ENCODE measurements around the gene HS2ST1.
"Not testable (repeated sequence)": the region's sequence is repeated elsewhere in the genome, so short reads cannot be mapped to it uniquely, and the experiment has no call there.

HS2ST1 gene

GRCh38 chr1:86965827-86966182 lies 51.4 kb downstream of the HS2ST1 start:
- H3K4me1 Mint-ChIP-seq, result no peaks in the 10 kb centered on the region
- no peak overlapping the region for H3K4me3 Mint-ChIP-seq
- no peak overlapping the region for H3K27ac Mint-ChIP-seq
- CTCF ChIA-PET, result interaction anchor here (0.9 to 2.5 kb wide), 3 partner anchors 9 to 132 kb away, joined by 3 to 8 read pairs (median 3); no protein-coding TSS in a partner anchor
- H3K36me3 Mint-ChIP-seq, result no peaks in the 10 kb centered on the region
- no peak for DNase-seq
- H3K27me3 Mint-ChIP-seq, result no peaks in the 10 kb centered on the region
- H3K9me3 Mint-ChIP-seq, result no peaks in the 10 kb centered on the region

DNA sequence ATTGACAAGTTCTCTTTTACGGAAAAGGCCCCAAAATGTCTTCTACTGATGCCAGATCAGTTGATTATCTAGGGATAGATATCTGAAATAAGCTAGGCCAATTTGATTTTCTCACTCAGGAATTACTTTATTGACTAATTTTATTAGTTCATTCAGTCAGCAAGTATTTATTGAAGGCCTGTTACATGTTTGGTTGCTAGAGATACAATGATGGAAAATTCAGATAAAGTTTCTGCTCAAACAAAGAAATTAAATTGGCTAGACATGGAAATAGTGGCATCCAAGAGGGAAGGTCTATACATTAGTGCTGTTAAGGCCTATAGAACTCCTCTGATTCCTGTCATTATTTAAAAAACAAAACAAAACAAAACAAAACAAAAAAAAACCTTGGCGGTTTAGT lies 56.5 kb downstream of the HS2ST1 start:
- Mint-ChIP-seq H3K27me3 (no peaks in the 10 kb centered on the region), H3K4me1 (no peaks in the 10 kb centered on the region), H3K4me3 (no peak overlapping the region), H3K36me3 (no peaks in the 10 kb centered on the region), H3K9me3 (no peaks in the 10 kb centered on the region), H3K27ac (no peak overlapping the region)
- CTCF ChIA-PET, result no interaction called here
- no peak for DNase-seq

- Mint-ChIP-seq H3K4me3 (no peak overlapping the region), H3K9me3 (no peaks in the 10 kb centered on the region), H3K36me3 (no peaks in the 10 kb centered on the region), H3K27me3 (no peaks in the 10 kb centered on the region), H3K4me1 (no peaks in the 10 kb centered on the region), H3K27ac (no peak overlapping the region)
- no peak for DNase-seq
- CTCF ChIA-PET, result no interaction called here
These were observed 57.3 kb downstream of the HS2ST1 start for GRCh38 chr1:86971778-86972177.

- Mint-ChIP-seq H3K9me3 (no peaks in the 10 kb centered on the region), H3K36me3 (no peaks in the 10 kb centered on the region), H3K27me3 (no peaks in the 10 kb centered on the region), H3K27ac (no peak overlapping the region), H3K4me1 (no peaks in the 10 kb centered on the region), H3K4me3 (no peak overlapping the region)
- no peak for DNase-seq
- CTCF ChIA-PET, result no interaction called here
These were observed 57.8 kb downstream of the HS2ST1 start for GRCh38 chr1:86972262-86972661.

DNA sequence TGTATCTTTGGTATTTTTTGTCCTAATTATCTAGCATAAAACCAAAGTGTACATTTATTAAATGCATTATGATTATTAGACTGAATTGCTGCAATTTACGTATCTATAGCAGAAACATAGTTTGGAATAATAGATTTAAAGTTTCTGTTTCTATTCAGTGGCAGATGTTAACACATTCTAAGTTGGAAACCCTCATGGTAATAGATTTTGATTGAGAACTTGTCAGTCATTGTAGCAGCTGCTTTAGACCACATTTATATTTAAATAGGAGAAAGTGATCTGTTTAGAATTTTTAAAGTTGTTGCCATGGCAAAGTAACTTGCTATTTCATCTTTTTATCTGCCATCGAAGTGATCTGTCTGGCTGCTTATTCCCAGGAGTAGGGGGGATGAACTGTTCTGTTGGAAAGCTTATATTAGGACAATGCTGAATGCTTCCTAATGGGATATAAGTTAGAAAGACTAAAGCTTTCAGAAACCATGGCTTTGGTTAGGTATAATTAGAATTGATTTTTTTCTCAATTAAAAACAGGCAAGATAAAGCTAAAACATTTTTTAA lies 61.6 kb downstream of the HS2ST1 start:
- Mint-ChIP-seq H3K4me3 (no peak overlapping the region), H3K9me3 (no peaks in the 10 kb centered on the region), H3K4me1 (no peaks in the 10 kb centered on the region), H3K27me3 (no peaks in the 10 kb centered on the region), H3K36me3 (no peaks in the 10 kb centered on the region), H3K27ac (no peak overlapping the region)
- CTCF ChIA-PET, result no interaction called here
- DNase-seq, result no peak

DNA sequence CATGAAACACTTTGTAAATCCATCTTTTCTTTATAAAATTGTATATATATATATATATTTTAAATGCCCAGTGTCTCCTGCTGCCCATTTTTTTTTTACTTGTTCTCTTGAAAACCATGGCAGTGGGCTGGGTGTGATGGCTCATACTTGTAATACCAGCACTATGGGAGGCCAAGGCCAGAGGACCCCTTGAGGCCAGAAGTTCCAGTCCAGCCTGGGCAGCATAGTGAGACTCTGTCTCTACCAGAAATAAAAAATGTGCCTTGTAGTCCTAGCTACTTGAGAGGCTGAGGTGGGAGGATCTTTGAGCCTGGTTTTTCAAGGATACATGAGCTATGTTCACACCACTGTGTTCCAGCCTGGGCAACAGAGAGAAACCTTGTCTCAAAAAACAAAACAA lies 62.2 kb downstream of the HS2ST1 start:
- CTCF ChIA-PET, result no interaction called here
- H3K36me3 Mint-ChIP-seq, result no peaks in the 10 kb centered on the region
- H3K27ac Mint-ChIP-seq, result no peak overlapping the region
- no peaks in the 10 kb centered on the region for H3K27me3 Mint-ChIP-seq
- no peaks in the 10 kb centered on the region for H3K4me1 Mint-ChIP-seq
- H3K4me3 Mint-ChIP-seq, result no peak overlapping the region
- no peaks in the 10 kb centered on the region for H3K9me3 Mint-ChIP-seq
- DNase-seq, result no peak

GRCh38 chr1:86981482-86982213 lies 67.2 kb downstream of the HS2ST1 start:
- no peaks in the 10 kb centered on the region for H3K27me3 Mint-ChIP-seq
- no peak overlapping the region for H3K27ac Mint-ChIP-seq
- CTCF ChIA-PET, result no interaction called here
- no peaks in the 10 kb centered on the region for H3K4me1 Mint-ChIP-seq
- no peaks in the 10 kb centered on the region for H3K36me3 Mint-ChIP-seq
- DNase-seq, result no peak
- H3K4me3 Mint-ChIP-seq, result no peak overlapping the region
- no peaks in the 10 kb centered on the region for H3K9me3 Mint-ChIP-seq

DNA sequence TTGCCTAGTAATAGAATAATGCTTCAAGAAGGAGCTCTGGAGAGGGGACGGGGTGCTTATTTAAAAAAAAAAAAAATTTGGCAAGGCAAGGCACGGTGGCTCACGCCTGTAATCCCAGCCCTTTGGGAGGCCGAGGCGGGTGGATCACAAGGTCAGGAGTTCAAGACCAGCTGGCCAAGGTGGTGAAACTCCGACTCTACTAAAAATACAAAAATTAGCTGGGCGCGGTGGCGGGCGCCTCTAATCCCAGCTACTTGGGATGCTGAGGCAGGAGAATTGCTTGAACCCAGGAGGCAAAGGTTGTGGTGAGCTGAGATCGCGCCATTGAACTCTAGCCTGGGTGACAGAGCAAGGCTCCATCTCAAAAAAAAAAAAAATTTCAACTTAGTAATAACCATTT lies 69.2 kb downstream of the HS2ST1 start:
- CTCF ChIA-PET, result interaction anchor here (0.7 kb wide), 1 partner anchor 120 kb away, joined by 3 read pairs; no protein-coding TSS in a partner anchor
- not testable (repeated sequence) for H3K9me3 Mint-ChIP-seq, H3K36me3 Mint-ChIP-seq, H3K4me1 Mint-ChIP-seq, H3K27ac Mint-ChIP-seq, DNase-seq, H3K27me3 Mint-ChIP-seq, H3K4me3 Mint-ChIP-seq

GRCh38 chr1:86987446-86987845 lies 73.0 kb downstream of the HS2ST1 start:
- Mint-ChIP-seq H3K27ac (no peak overlapping the region), H3K36me3 (no peaks in the 10 kb centered on the region), H3K27me3 (no peaks in the 10 kb centered on the region), H3K9me3 (no peaks in the 10 kb centered on the region), H3K4me3 (no peak overlapping the region), H3K4me1 (no peaks in the 10 kb centered on the region)
- CTCF ChIA-PET, result no interaction called here
- DNase-seq, result no peak

DNA sequence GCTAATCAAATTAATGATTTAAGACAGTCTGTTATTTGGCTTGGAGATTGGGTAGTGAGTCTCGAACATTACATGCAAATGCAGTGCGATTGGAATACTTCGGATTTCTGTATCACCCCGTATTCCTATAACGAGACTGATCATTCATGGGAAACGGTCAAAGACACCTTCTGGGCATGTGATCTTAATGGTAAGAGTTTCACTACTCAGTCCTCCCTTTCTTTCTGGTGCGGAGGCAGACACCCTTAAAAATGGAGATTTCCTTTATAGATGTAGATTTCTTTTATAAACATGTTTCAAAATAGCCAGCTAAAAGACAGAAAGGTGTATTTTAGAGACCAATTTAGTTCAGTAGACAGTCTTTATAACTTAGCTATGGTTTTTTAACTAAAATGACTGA lies 74.4 kb downstream of the HS2ST1 start:
- no peaks in the 10 kb centered on the region for H3K36me3 Mint-ChIP-seq
- no peak for DNase-seq

DNA sequence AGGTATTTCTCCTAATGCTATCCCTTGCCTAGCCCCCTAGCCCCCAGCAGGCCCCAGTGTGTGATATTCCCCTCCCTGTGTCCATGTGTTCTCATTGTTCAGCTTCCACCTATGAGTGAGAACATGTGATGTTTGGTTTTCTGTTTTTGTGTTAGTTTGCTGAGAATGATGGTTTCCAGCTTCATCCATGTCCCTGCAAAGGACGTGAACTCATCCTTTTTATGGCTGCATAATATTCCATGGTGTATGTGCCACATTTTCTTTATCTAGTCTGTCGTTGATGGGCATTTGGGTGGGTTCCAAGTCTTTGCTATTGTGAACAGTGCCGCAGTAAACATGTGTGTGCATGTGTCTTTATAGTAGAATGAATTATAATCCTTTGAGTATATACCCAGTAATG lies 75.3 kb downstream of the HS2ST1 start:
- CTCF ChIA-PET, H3K27me3 Mint-ChIP-seq, H3K27ac Mint-ChIP-seq, DNase-seq, H3K4me3 Mint-ChIP-seq, H3K9me3 Mint-ChIP-seq, H3K36me3 Mint-ChIP-seq, H3K4me1 Mint-ChIP-seq: not testable (repeated sequence)

More for the DNA sequence above, 74.4 kb downstream of the HS2ST1 start:
- no peaks in the 10 kb centered on the region for H3K27me3 Mint-ChIP-seq
- CTCF ChIA-PET, result no interaction called here
- H3K4me1 Mint-ChIP-seq, result no peaks in the 10 kb centered on the region
- no peaks in the 10 kb centered on the region for H3K9me3 Mint-ChIP-seq
- no peak overlapping the region for H3K27ac Mint-ChIP-seq
- no peak overlapping the region for H3K4me3 Mint-ChIP-seq

DNA sequence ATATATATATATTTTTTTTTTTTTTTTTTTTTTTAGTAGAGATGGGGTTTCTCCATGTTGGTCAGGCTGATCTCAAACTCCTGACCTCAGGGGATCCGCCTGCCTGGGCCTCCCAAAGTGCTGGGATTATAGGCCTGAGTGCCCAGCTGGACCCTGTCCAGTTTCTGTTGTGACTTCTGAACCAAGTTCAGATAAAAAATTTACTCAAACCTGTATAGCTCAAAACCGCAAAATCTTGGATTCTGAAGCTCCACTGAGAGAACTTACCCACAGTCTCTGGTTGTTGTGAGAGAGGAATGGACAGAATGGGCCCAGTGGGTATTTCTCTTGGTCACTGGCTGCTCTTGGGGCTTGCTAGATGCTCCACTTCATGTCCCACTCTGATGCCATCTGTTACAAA lies 76.4 kb downstream of the HS2ST1 start:
- no peaks in the 10 kb centered on the region for H3K36me3 Mint-ChIP-seq
- no peaks in the 10 kb centered on the region for H3K9me3 Mint-ChIP-seq
- CTCF ChIA-PET, result no interaction called here
- H3K4me1 Mint-ChIP-seq, result no peaks in the 10 kb centered on the region
- no peaks in the 10 kb centered on the region for H3K27me3 Mint-ChIP-seq
- no peak overlapping the region for H3K27ac Mint-ChIP-seq
- no peak overlapping the region for H3K4me3 Mint-ChIP-seq
- DNase-seq, result no peak

- Mint-ChIP-seq H3K27ac (no peak overlapping the region), H3K36me3 (no peaks in the 10 kb centered on the region), H3K9me3 (no peaks in the 10 kb centered on the region), H3K27me3 (no peaks in the 10 kb centered on the region), H3K4me1 (no peaks in the 10 kb centered on the region), H3K4me3 (no peak overlapping the region)
- CTCF ChIA-PET, result no interaction called here
- no peak for DNase-seq
These were observed 77.2 kb downstream of the HS2ST1 start for GRCh38 chr1:86991549-86992186.

GRCh38 chr1:86992861-86993260 lies 78.4 kb downstream of the HS2ST1 start:
- H3K27ac Mint-ChIP-seq, result no peak overlapping the region
- no peaks in the 10 kb centered on the region for H3K27me3 Mint-ChIP-seq
- H3K4me3 Mint-ChIP-seq, result no peak overlapping the region
- H3K9me3 Mint-ChIP-seq, result no peaks in the 10 kb centered on the region
- no peaks in the 10 kb centered on the region for H3K4me1 Mint-ChIP-seq
- DNase-seq, result no peak
- no peaks in the 10 kb centered on the region for H3K36me3 Mint-ChIP-seq
- CTCF ChIA-PET, result no interaction called here

- no peaks in the 10 kb centered on the region for H3K4me1 Mint-ChIP-seq
- no peaks in the 10 kb centered on the region for H3K9me3 Mint-ChIP-seq
- CTCF ChIA-PET, result no interaction called here
- no peak for DNase-seq
- H3K27me3 Mint-ChIP-seq, result no peaks in the 10 kb centered on the region
- no peak overlapping the region for H3K4me3 Mint-ChIP-seq
- H3K36me3 Mint-ChIP-seq, result no peaks in the 10 kb centered on the region
- no peak overlapping the region for H3K27ac Mint-ChIP-seq
These were observed 79.0 kb downstream of the HS2ST1 start for GRCh38 chr1:86993269-86993985.

All from activated naive CD4-positive, alpha-beta T cell treated with anti-CD3 and anti-CD28 coated beads, Interleukin-2, amount 10 ng/mL, durations not matched to agents 7 days and 5 days (primary cell).